H1 (cell line): ENCODE measurements around the gene FAT2. TPM values are rescaled to one million over a fixed set of nuclear protein-coding genes. Genes with fewer than 3 reads are reported as not detected.

Experiments used
- ASH2L ChIP-seq: fragments of 200-600, 300-600 bp; sonication (generic); IDR thresholded peaks from one replicate; pipeline ENCODE4 v1.7.1; 2017; ENCODE audit warnings: low read length
- CBX5 ChIP-seq: fragments of 300-800, 300-1000 bp; sonication (generic); IDR thresholded peaks from 2 replicates; pipeline ENCODE4 v1.7.1; 2016; ENCODE audit warnings: antibody characterized with exemption, low read length, low read depth
- CHD1 ChIP-seq: IDR thresholded peaks from 2 replicates; pipeline ENCODE4 v1.6.1; 2012; ENCODE audit warnings: low read depth, low read length, improper control_type of control experiment
- CHD2 ChIP-seq: IDR thresholded peaks from 2 replicates; pipeline ENCODE4 v1.6.1; 2012; ENCODE audit warnings: low read length, improper control_type of control experiment
- EP300 ChIP-seq, 2 experiments: IDR thresholded peaks; 1 replicate in 1 of 2; 2 replicates in 1 of 2; pipeline ENCODE4 v1.6.1; 2011 to 2012; ENCODE audit warnings: low read depth in 2 of 2, low read length in 2 of 2, mild to moderate bottlenecking in 2 of 2, borderline replicate concordance in 1 of 2, inconsistent platforms in 1 of 2, moderate library complexity in 1 of 2
- GTF2F1 ChIP-seq: IDR thresholded peaks from 2 replicates; pipeline ENCODE4 v1.6.1; 2012; ENCODE audit warnings: low read depth, low read length, improper control_type of control experiment, borderline replicate concordance
- JUND ChIP-seq: IDR thresholded peaks from 2 replicates; pipeline ENCODE4 v1.6.1; 2011; ENCODE audit warnings: mild to moderate bottlenecking, improper control_type of control experiment, low read length
- KDM1A ChIP-seq: fragments of 200-600, 300-600 bp; sonication (generic); IDR thresholded peaks from 2 replicates; pipeline ENCODE4 v1.7.1; 2016; ENCODE audit warnings: mild to moderate bottlenecking, low read length, borderline replicate concordance
- NANOG ChIP-seq: IDR thresholded peaks from 2 replicates; pipeline ENCODE4 v1.6.1; 2011; ENCODE audit warnings: low read length, low read depth, mild to moderate bottlenecking, inconsistent platforms; ENCODE audit not compliant: insufficient read depth, poor library complexity, severe bottlenecking
- PHF8 ChIP-seq: fragments of 200-600 bp; sonication (generic); conservative IDR thresholded peaks from 2 replicates; pipeline ENCODE4 v1.7.1; 2012; ENCODE audit warnings: low read depth, mild to moderate bottlenecking, inconsistent platforms, low read length, moderate library complexity
- POU5F1 ChIP-seq: IDR thresholded peaks from 2 replicates; pipeline ENCODE4 v1.6.1; 2011; ENCODE audit warnings: low read depth, mild to moderate bottlenecking, low read length, moderate library complexity
- RAD21 ChIP-seq, 2 experiments: IDR thresholded peaks in 1 of 2; conservative IDR thresholded peaks in 1 of 2; 2 replicates each; pipeline ENCODE4 v1.6.1; 2011; ENCODE audit warnings: low read depth in 2 of 2, low read length in 2 of 2, improper control_type of control experiment in 1 of 2, inconsistent platforms in 1 of 2, mild to moderate bottlenecking in 1 of 2, moderate library complexity in 1 of 2
- RFX5 ChIP-seq: IDR thresholded peaks from 2 replicates; pipeline ENCODE4 v1.6.1; 2011; ENCODE audit warnings: low read depth, low read length, improper control_type of control experiment, borderline replicate concordance
- SP1 ChIP-seq: IDR thresholded peaks from 2 replicates; pipeline ENCODE4 v1.6.1; 2011; ENCODE audit warnings: low read depth, low read length
- SP4 ChIP-seq: IDR thresholded peaks from 2 replicates; pipeline ENCODE4 v1.6.1; 2012; ENCODE audit warnings: low read length, inconsistent platforms
- SRF ChIP-seq: IDR thresholded peaks from 2 replicates; pipeline ENCODE4 v1.6.1; 2011; ENCODE audit warnings: mild to moderate bottlenecking, low read depth, low read length, moderate library complexity
- YY1 ChIP-seq: IDR thresholded peaks from 2 replicates; pipeline ENCODE4 v1.6.1; 2011; ENCODE audit warnings: low read depth, mild to moderate bottlenecking, low read length
- polyA plus RNA-seq, 7 experiments: library from polyadenylated mRNA; depleted of rRNA in 3 of 7; stranded (reverse) in 5 of 7; unstranded in 2 of 7; fragments of >200 nt in 5 of 7; fragments of 200-250 nt in 2 of 7; gene quantifications; 1 replicate in 5 of 7; 2 replicates in 1 of 7; 4 replicates in 1 of 7; pipeline versions ENCODE4 v1.2.1 to v1.2.3, GENCODE V29; 2011 to 2013; ENCODE audit warnings: missing spikeins in 2 of 7, mixed read lengths in 2 of 7
- total RNA-seq: library from RNA; stranded (reverse); fragmentation: NEBNext Ultra II Directional; extraction: Animal tissue kit (Norgen Biotek cat#: 25700); gene quantifications from 2 replicates; pipeline ENCODE4 v1.2.1, GENCODE V29; 2021

Gene FAT2
- total and polyA plus RNA-seq, 2 of the 8 experiments (the other 6 are each of a cell fraction or from before 2014, with no cell fraction given) = 0.12 to 0.30 TPM

DNA sequence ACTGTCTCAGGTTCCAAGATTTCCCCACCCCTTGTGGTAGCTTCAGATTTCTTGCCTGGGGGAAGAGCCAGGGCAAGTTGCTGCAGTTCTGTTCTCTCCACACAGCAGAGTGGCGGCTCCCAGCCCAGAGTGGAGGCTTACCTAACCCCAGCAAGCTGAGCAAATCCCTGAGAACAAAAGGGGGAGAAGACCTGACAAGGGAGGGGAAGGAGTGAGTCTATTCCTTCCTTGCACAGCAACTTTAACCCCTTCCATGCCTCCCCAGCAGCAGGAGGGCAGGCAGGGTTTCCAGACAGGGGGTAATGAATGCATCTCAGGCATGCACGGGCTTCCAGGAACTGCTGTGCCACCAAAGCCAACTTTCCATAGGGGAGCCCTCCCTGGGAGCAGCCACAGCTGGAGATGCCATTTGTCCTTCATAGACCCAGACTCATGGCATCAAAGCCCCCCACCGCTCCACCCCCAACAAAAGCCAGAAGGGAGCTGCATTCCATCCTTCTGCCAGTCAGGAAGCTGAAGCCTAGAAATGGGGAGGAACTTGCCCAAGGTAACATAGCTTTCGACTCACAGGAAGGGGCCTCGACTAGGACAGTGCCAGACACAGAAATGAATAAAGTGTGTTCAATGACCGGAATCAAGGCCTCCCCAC lies 28.8 kb upstream of the FAT2 start (continued):
- TF ChIP-seq CBX5 = no peak
- TF ChIP-seq YY1 = 0 out of 2 replicates have a peak, but pooled peaks have one; percentile 26
- TF ChIP-seq SP1 = no peak
- no peak for TF ChIP-seq RFX5
- TF ChIP-seq POU5F1 = no peak
- TF ChIP-seq SRF = no peak
- TF ChIP-seq RAD21 (IDR thresholded peaks at IDR 0.05 in 1 of 2, conservative IDR thresholded peaks at IDR 0.05 in 1 of 2; ENCODE audit: low read depth in 2 of 2, low read length in 2 of 2) = no peak
- no peak for TF ChIP-seq ASH2L
- TF ChIP-seq GTF2F1 = no peak
- TF ChIP-seq CHD1 = no peak
- TF ChIP-seq JUND = no peak
- no peak for TF ChIP-seq PHF8
- no peak for TF ChIP-seq SP4
- no peak for TF ChIP-seq CHD2
- TF ChIP-seq NANOG = no peak
- TF ChIP-seq KDM1A = peak; percentile 51; the same call in 1 of the 2 replicates
- peak in 1 of 2 experiments; percentile 19; a peak in 1 of 3 replicates for TF ChIP-seq EP300 (IDR thresholded peaks at IDR 0.05; ENCODE audit: borderline replicate concordance in 1 of 2, low read depth in 2 of 2, low read length in 2 of 2)
